Ishikawa (cell line): Measurements from ENCODE around the gene INSIG1.

ENCODE experiments used
- CEBPB ChIP-seq: IDR thresholded peaks from 2 replicates; pipeline ENCODE4 v1.6.1; 2012
- EGR1 ChIP-seq: IDR thresholded peaks from 2 replicates; pipeline ENCODE4 v1.6.1; 2012
- EP300 ChIP-seq: IDR thresholded peaks from 2 replicates; pipeline ENCODE4 v1.6.1; 2012; ENCODE audit warnings: borderline replicate concordance
- FOXM1 ChIP-seq: IDR thresholded peaks from 2 replicates; pipeline ENCODE4 v1.6.1; 2012; ENCODE audit warnings: low read depth, borderline replicate concordance
- NFIC ChIP-seq: IDR thresholded peaks from 2 replicates; pipeline ENCODE4 v1.6.1; 2012
- RAD21 ChIP-seq: IDR thresholded peaks from 2 replicates; pipeline ENCODE4 v1.6.1; 2012; ENCODE audit warnings: low read depth
- TAF1 ChIP-seq: IDR thresholded peaks from 2 replicates; pipeline ENCODE4 v1.6.1; 2012; ENCODE audit warnings: low read depth, mild to moderate bottlenecking
- TCF12 ChIP-seq: IDR thresholded peaks from 2 replicates; pipeline ENCODE4 v1.6.1; 2012; ENCODE audit warnings: low read depth
- TEAD4 ChIP-seq: IDR thresholded peaks from 2 replicates; pipeline ENCODE4 v1.6.1; 2012
- YY1 ChIP-seq: IDR thresholded peaks from 2 replicates; pipeline ENCODE4 v1.6.1; 2012; ENCODE audit warnings: low read depth
- ZBTB7A ChIP-seq: IDR thresholded peaks from 2 replicates; pipeline ENCODE4 v1.6.1; 2012; ENCODE audit warnings: low read depth
- TF ChIP-seq, protein P1 (sequence below): IDR thresholded peaks from 2 replicates; pipeline ENCODE4 v1.6.1; 2012
- TF ChIP-seq, protein P2 (sequence below): IDR thresholded peaks from 2 replicates; pipeline ENCODE4 v1.6.1; 2012; ENCODE audit warnings: low read depth, mild to moderate bottlenecking
- TF ChIP-seq, protein P3 (sequence below): IDR thresholded peaks from 2 replicates; pipeline ENCODE4 v1.6.1; 2012

Gene INSIG1

DNA sequence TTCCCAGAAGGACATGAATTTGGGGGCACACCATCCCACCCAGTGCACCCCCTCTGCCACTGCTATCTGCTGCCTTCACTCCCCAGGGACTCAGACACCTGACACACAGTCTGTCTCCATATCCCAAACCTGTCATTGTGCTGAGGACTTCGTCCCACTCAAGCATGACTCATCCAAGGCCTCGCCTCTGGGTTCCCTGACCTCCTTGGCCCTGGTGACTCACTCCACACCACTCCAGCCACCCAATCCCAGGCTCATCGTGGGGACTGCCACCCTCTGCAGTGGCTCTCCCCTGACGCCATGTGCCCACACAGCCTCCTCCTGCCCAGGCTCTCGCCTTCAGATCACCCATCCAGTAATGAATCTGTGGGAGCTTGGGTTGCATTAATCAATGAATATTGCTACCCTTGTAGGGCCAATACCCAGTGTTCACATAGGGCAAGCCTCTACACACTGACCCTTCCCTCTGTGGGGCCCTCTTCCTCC lies 6.6 kb upstream of the INSIG1 start:
- TF ChIP-seq, protein P1, sequence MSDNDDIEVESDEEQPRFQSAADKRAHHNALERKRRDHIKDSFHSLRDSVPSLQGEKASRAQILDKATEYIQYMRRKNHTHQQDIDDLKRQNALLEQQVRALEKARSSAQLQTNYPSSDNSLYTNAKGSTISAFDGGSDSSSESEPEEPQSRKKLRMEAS = peak; percentile 55; the same call in 1 of the 2 replicates
- no peak for TF ChIP-seq TAF1

DNA sequence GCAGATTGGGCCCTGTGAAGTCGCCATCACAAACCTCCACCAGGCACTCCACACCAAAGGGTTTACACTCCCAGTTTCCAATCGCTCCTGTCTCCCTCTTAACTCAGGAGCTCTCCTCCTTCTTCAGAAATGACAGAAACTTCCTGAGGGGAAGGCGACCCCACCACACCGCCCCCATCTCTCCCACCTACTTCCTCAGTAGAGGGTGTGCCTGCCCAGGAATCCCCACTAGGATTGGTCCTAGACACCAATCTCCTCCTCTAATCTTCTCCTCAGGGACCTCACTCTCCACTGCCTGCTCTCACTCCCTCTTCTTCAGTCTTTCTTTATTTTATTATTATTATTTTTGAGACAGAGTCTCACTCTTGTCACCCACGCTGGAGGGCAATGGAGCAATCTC lies 5.9 kb upstream of the INSIG1 start:
- TF ChIP-seq YY1 = no peak
- no peak for TF ChIP-seq CEBPB
- TF ChIP-seq TAF1 = no peak
- no peak for TF ChIP-seq NFIC
- no peak for TF ChIP-seq ZBTB7A
- TF ChIP-seq FOXM1 = no peak
- no peak for TF ChIP-seq EP300
- TF ChIP-seq, protein P2, sequence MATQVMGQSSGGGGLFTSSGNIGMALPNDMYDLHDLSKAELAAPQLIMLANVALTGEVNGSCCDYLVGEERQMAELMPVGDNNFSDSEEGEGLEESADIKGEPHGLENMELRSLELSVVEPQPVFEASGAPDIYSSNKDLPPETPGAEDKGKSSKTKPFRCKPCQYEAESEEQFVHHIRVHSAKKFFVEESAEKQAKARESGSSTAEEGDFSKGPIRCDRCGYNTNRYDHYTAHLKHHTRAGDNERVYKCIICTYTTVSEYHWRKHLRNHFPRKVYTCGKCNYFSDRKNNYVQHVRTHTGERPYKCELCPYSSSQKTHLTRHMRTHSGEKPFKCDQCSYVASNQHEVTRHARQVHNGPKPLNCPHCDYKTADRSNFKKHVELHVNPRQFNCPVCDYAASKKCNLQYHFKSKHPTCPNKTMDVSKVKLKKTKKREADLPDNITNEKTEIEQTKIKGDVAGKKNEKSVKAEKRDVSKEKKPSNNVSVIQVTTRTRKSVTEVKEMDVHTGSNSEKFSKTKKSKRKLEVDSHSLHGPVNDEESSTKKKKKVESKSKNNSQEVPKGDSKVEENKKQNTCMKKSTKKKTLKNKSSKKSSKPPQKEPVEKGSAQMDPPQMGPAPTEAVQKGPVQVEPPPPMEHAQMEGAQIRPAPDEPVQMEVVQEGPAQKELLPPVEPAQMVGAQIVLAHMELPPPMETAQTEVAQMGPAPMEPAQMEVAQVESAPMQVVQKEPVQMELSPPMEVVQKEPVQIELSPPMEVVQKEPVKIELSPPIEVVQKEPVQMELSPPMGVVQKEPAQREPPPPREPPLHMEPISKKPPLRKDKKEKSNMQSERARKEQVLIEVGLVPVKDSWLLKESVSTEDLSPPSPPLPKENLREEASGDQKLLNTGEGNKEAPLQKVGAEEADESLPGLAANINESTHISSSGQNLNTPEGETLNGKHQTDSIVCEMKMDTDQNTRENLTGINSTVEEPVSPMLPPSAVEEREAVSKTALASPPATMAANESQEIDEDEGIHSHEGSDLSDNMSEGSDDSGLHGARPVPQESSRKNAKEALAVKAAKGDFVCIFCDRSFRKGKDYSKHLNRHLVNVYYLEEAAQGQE = no peak

DNA sequence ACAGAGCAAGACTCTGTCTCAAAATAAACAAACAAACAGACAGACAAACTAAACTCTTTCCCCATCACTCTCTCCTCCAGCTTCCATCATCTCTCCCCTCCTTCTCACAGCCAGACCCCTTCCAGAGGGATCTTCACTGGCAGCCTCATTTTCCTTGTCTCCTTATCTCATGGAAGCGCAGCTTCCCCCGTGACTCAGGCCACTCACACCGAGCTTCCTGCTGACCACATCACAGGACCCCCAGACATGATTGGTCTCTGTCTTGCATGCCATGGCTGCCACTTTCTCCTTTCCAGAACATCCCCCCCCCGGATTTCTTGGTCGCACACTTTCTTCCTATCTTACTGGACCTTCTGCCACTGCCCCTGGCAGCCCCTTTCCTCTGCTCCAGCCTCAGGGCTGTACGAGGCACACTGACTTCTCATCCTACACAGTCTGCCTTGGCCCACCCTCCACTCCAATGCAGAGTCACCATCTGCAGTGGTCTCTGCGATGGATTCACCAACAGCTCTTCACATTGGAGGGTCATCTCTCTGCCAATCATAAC lies 4.9 kb upstream of the INSIG1 start:
- no peak for TF ChIP-seq FOXM1
- no peak for TF ChIP-seq EGR1
- TF ChIP-seq TEAD4 = no peak
- TF ChIP-seq CEBPB = no peak
- TF ChIP-seq TCF12 = no peak
- TF ChIP-seq, protein P3, sequence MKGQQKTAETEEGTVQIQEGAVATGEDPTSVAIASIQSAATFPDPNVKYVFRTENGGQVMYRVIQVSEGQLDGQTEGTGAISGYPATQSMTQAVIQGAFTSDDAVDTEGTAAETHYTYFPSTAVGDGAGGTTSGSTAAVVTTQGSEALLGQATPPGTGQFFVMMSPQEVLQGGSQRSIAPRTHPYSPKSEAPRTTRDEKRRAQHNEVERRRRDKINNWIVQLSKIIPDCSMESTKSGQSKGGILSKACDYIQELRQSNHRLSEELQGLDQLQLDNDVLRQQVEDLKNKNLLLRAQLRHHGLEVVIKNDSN = no peak
- TF ChIP-seq TAF1 = no peak

DNA sequence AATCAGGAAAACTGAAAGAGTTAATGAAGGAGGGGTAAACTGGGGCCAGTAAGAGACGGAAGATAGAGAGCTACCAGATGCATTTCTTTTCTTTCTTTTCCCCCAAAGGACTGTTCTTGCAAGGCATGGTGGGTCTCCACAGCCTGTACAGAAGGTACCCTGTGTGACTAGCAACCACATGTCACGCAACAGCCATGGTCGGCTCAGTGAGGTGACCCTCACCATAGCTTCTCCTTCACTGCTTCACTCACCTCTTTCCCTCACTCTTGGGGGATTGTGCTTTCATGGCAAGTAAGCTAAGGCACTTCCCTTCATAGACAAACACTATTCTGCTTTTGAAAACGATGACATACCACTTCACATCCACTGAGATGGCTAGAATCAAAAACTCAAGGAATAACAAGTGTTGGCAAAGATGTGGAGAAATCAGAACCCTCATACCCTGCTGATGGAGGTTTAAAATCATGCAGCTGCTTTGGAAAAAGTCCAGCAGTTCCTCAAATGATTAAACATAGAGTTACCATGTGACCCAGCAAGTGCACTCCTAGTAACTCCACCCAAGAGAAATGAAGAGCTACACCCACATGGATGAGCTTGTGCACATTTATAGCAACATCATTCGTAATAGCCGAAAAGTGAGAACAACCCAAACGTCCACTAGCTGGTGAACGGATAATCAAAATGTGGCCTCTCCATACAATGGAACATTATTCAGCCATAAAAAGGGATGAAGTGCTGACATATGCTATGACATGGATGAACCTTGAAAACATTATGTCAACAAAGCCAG lies 3.8 kb upstream of the INSIG1 start:
- TF ChIP-seq, protein P3 = no peak
- TF ChIP-seq EP300 (no peak), TEAD4 (no peak), ZBTB7A (no peak)
- TF ChIP-seq, protein P2 = no peak
- TF ChIP-seq, protein P1 = no peak

DNA sequence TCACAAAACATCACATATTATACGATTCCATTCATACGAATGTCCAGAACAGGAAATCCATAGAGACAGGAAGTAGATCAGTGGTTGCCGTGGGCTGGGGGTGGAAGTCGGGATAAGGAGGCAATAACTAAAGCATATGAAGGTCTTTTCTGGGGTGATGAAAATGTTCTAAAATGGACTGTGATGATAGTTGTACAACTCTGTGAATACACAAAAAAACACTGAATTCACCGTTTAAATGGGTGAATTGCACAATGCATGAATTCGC lies 3.2 kb upstream of the INSIG1 start:
- TF ChIP-seq, protein P3 = no peak
- no peak for TF ChIP-seq ZBTB7A
- no peak for TF ChIP-seq YY1
- no peak for TF ChIP-seq EGR1
- TF ChIP-seq, protein P2 = no peak
- TF ChIP-seq, protein P1 = no peak
- no peak for TF ChIP-seq CEBPB
- no peak for TF ChIP-seq FOXM1
- no peak for TF ChIP-seq NFIC
- no peak for TF ChIP-seq TAF1
- no peak for TF ChIP-seq RAD21
